Naive thymus-derived CD4-positive, alpha-beta T cell (primary cell): ENCODE results near the gene VIM. TPM values are rescaled to one million over a fixed set of nuclear protein-coding genes. Genes with fewer than 3 reads are reported as not detected.

Source experiments
- ATAC-seq: fragments of 150-1000 bp; cut with Tn5 transposase; 2 replicates; pipeline ENCODE4 v1.10.0; 2021; ENCODE audit warnings: mild to moderate bottlenecking, moderate library complexity
- CTCF ChIA-PET: fragments of 350-600 bp; sonication (Branson Sonifier 250); formaldehyde crosslinking; loops from one replicate; lab custom pipeline; 2021; ENCODE audit warnings: antibody characterized with exemption; lab: Charles Lee
- POLR2A ChIA-PET: fragments of 350-600 bp; sonication (Branson Sonifier 250); formaldehyde crosslinking; loops from one replicate; lab custom pipeline; 2021; ENCODE audit warnings: antibody characterized with exemption, inconsistent platforms; lab: Charles Lee
- DNase-seq, 9 donors: peaks; one replicate each; pipeline versions ENCODE4 v3.0.0 to v3.0.0-alpha.2; 2020 to 2022; ENCODE audit warnings: mixed read lengths in 1 of 9
- H3K27ac ChIP-seq: one replicate; pipeline ENCODE4 v1.7.0; 2013; ENCODE audit warnings: mild to moderate bottlenecking, low read depth, low read length, moderate library complexity
- H3K27me3 ChIP-seq, 2 donors: one replicate each; pipeline ENCODE4 v1.7.0; 2013; ENCODE audit warnings: low read length in 2 of 2, mild to moderate bottlenecking in 2 of 2, moderate library complexity in 2 of 2; ENCODE audit not compliant: control insufficient read depth in 2 of 2, insufficient read depth in 2 of 2
- H3K36me3 ChIP-seq, 3 experiments: 1 replicate in 2 of 3; 2 replicates in 1 of 3; pipeline ENCODE4 v1.7.0; 2013; ENCODE audit warnings: low read length in 3 of 3, mild to moderate bottlenecking in 3 of 3, moderate library complexity in 1 of 3; ENCODE audit not compliant: insufficient read depth in 3 of 3, control insufficient read depth in 2 of 3
- H3K4me1 ChIP-seq, 2 donors: one replicate each; pipeline ENCODE4 v1.7.0; 2013; ENCODE audit warnings: low read length in 2 of 2, mild to moderate bottlenecking in 2 of 2, moderate library complexity in 1 of 2; ENCODE audit not compliant: control insufficient read depth in 2 of 2, insufficient read depth in 2 of 2
- H3K4me3 ChIP-seq: 2 replicates; pipeline ENCODE4 v1.7.0; 2013; ENCODE audit warnings: mild to moderate bottlenecking, low read length
- H3K9me3 ChIP-seq, 3 experiments: 1 replicate in 2 of 3; 2 replicates in 1 of 3; pipeline ENCODE4 v1.7.0; 2013; ENCODE audit warnings: low read length in 3 of 3; ENCODE audit not compliant: control insufficient read depth in 2 of 3
- H3K27ac Mint-ChIP-seq, 9 donors: one replicate each; pipeline ENCODE4 v1.8.0; 2020 to 2022; ENCODE audit warnings: mixed read lengths in 9 of 9, mild to moderate bottlenecking in 8 of 9, moderate library complexity in 5 of 9, inconsistent platforms in 2 of 9
- H3K27me3 Mint-ChIP-seq, 5 donors: one replicate each; pipeline ENCODE4 v1.8.0; 2021 to 2022; ENCODE audit warnings: mixed read lengths in 5 of 5, mild to moderate bottlenecking in 1 of 5
- H3K36me3 Mint-ChIP-seq, 5 donors: one replicate each; pipeline ENCODE4 v1.8.0; 2020 to 2022; ENCODE audit warnings: mixed read lengths in 5 of 5, mild to moderate bottlenecking in 3 of 5, inconsistent platforms in 1 of 5
- H3K4me1 Mint-ChIP-seq, 7 donors: one replicate each; pipeline ENCODE4 v1.8.0; 2020 to 2022; ENCODE audit warnings: mixed read lengths in 7 of 7, mild to moderate bottlenecking in 3 of 7, inconsistent platforms in 1 of 7
- H3K4me3 Mint-ChIP-seq, 10 donors: one replicate each; pipeline ENCODE4 v1.8.0; 2020 to 2022; ENCODE audit warnings: mild to moderate bottlenecking in 10 of 10, mixed read lengths in 10 of 10, moderate library complexity in 6 of 10, inconsistent platforms in 2 of 10
- H3K9me3 Mint-ChIP-seq, 11 donors: one replicate each; pipeline ENCODE4 v1.8.0; 2020 to 2022; ENCODE audit warnings: mixed read lengths in 11 of 11, mild to moderate bottlenecking in 4 of 11, inconsistent platforms in 1 of 11, moderate library complexity in 1 of 11
- intact Hi-C, 2 donors: fragments of 100-400 bp; cut with micrococcal nuclease; formaldehyde crosslinking; loops; one replicate each; pipeline ENCODE4 v1.15.1; 2023
- polyA plus RNA-seq, 2 donors: library from polyadenylated mRNA; unstranded; fragments of 300-500 nt; fragmentation: Illumina TruSeq; gene quantifications; one replicate each; pipeline ENCODE4 v1.2.3, GENCODE V29; 2021
- total RNA-seq, 6 experiments: library from RNA in 5 of 6; stranded (reverse) in 5 of 6; gene quantifications; 1 replicate in 5 of 6; 2 replicates in 1 of 6; pipeline ENCODE4 v1.2.3 and lab custom pipeline; 2021 to 2026

Gene VIM
- total and polyA plus RNA-seq, 7 experiments from 2014 or later, result 399 to 2,181 (median 546) TPM

GRCh38 chr10:17256051-17256450 lies 28.0 kb downstream of the VIM start:
- ATAC-seq (no peak), DNase-seq (no peak)
- H3K4me1 ChIP-seq, result no peaks in the 10 kb centered on the region
- no peak overlapping the region for H3K4me3 Mint-ChIP-seq
- H3K27ac ChIP-seq, result no peak overlapping the region
- POLR2A ChIA-PET, result interaction anchor here (0.7 kb wide), 1 partner anchor 406 kb away, joined by 3 read pairs; no protein-coding TSS in a partner anchor
- H3K4me1 Mint-ChIP-seq, result peaks cover 5 to 13% (median 6%) of the 10 kb centered on the region in 7 donors
- H3K9me3 Mint-ChIP-seq, result peaks cover 0 to 6% (median 0%) of the 10 kb centered on the region in 11 donors
- H3K36me3 Mint-ChIP-seq, result no peaks in the 10 kb centered on the region
- H3K9me3 ChIP-seq, result no peaks in the 10 kb centered on the region
- no peak overlapping the region for H3K27ac Mint-ChIP-seq
- no peak overlapping the region for H3K4me3 ChIP-seq
- H3K36me3 ChIP-seq, result no peaks in the 10 kb centered on the region
- CTCF ChIA-PET, result interaction anchor here (0.6 to 1.9 kb wide), 8 partner anchors 19 to 438 kb away, joined by 3 to 17 read pairs (median 6); partner anchors contain the start of gene RSU1
- no peaks in the 10 kb centered on the region for H3K27me3 ChIP-seq
- intact Hi-C loops, result loop anchor here (2.0 to 10.0 kb wide), 4 partner anchors 55 to 1391 kb away; partner anchors contain the start of genes MINDY3 (in 1 of the 2) and TRDMT1 (in 1 of the 2)
- H3K27me3 Mint-ChIP-seq, result no peaks in the 10 kb centered on the region

GRCh38 chr10:17256627-17257026 lies 28.6 kb downstream of the VIM start:
- ChIA-PET POLR2A (interaction anchor here (0.7 kb wide), 4 partner anchors 87 to 1372 kb away, joined by 3 read pairs; no protein-coding TSS in a partner anchor), CTCF (interaction anchor here (0.6 to 1.9 kb wide), 15 partner anchors 10 to 439 kb away, joined by 3 to 17 read pairs (median 4); partner anchors contain the start of gene RSU1)
- H3K4me3 ChIP-seq, result no peak overlapping the region
- Mint-ChIP-seq H3K27ac (no peak overlapping the region), H3K36me3 (no peaks in the 10 kb centered on the region), H3K4me3 (no peak overlapping the region), H3K9me3 (peaks cover 0 to 12% (median 2%) of the 10 kb centered on the region in 11 donors), H3K4me1 (peaks cover 5 to 13% (median 6%) of the 10 kb centered on the region in 7 donors), H3K27me3 (no peaks in the 10 kb centered on the region)
- H3K27me3 ChIP-seq, result no peaks in the 10 kb centered on the region
- H3K36me3 ChIP-seq, result no peaks in the 10 kb centered on the region
- peaks cover 0 to under 1% (median 0%) of the 10 kb centered on the region in 3 experiments for H3K9me3 ChIP-seq
- DNase-seq, result no peak
- no peak overlapping the region for H3K27ac ChIP-seq
- no peaks in the 10 kb centered on the region for H3K4me1 ChIP-seq
- no peak for ATAC-seq
- intact Hi-C loops, result loop anchor here (1.0 to 10.0 kb wide), 10 partner anchors 26 to 1392 kb away; partner anchors contain the start of genes MINDY3 (in 1 of the 2) and TRDMT1 (in 1 of the 2)

GRCh38 chr10:17257466-17258321 lies 29.7 kb downstream of the VIM start:
- DNase-seq (peak in 8 of 9 donors; percentile 15 to 71 (median 58)), ATAC-seq (peak; percentile 88)
- Mint-ChIP-seq H3K4me1 (peaks cover 5 to 13% (median 6%) of the 10 kb centered on the region in 7 donors), H3K27me3 (no peaks in the 10 kb centered on the region), H3K27ac (peak overlapping the region in 1 of 9 donors; percentile 38), H3K9me3 (peaks cover 0 to 19% (median 7%) of the 10 kb centered on the region in 11 donors), H3K4me3 (peak overlapping the region in 3 of 10 donors; percentile 39 to 55 (median 51)), H3K36me3 (peaks cover 0 to 4% (median 0%) of the 10 kb centered on the region in 5 donors)
- Histone ChIP-seq H3K27ac (no peak overlapping the region), H3K4me3 (no peak overlapping the region), H3K27me3 (no peaks in the 10 kb centered on the region), H3K9me3 (peaks cover 0 to 11% (median 0%) of the 10 kb centered on the region in 3 experiments), H3K4me1 (no peaks in the 10 kb centered on the region), H3K36me3 (no peaks in the 10 kb centered on the region)
- ChIA-PET POLR2A (interaction anchor here (0.7 kb wide), 3 partner anchors 88 to 1373 kb away, joined by 3 read pairs; no protein-coding TSS in a partner anchor), CTCF (interaction anchor here (0.5 to 1.9 kb wide), 13 partner anchors 9 to 440 kb away, joined by 3 to 17 read pairs (median 5); partner anchors contain the start of gene RSU1)
- intact Hi-C loops, result loop anchor here (1.0 to 10.0 kb wide), 10 partner anchors 27 to 1393 kb away; partner anchors contain the start of genes MINDY3 (in 1 of the 2) and TRDMT1 (in 1 of the 2)

GRCh38 chr10:17262502-17262901 lies 34.5 kb downstream of the VIM start:
- no peaks in the 10 kb centered on the region for H3K4me1 ChIP-seq
- CTCF ChIA-PET, result interaction anchor here (0.6 kb wide), 1 partner anchor 414 kb away, joined by 3 read pairs; no protein-coding TSS in a partner anchor
- POLR2A ChIA-PET, result interaction anchor here (0.6 to 1.3 kb wide), 2 partner anchors 33 to 36 kb away, joined by 3 read pairs; no protein-coding TSS in a partner anchor
- Mint-ChIP-seq H3K27me3 (peaks cover 0 to 9% (median 4%) of the 10 kb centered on the region in 5 donors), H3K4me1 (peaks cover 1 to 3% (median 2%) of the 10 kb centered on the region in 7 donors), H3K36me3 (peaks cover 0 to 4% (median 3%) of the 10 kb centered on the region in 5 donors), H3K4me3 (no peak overlapping the region), H3K27ac (no peak overlapping the region), H3K9me3 (peaks cover 4 to 48% (median 19%) of the 10 kb centered on the region in 11 donors)
- DNase-seq (no peak), ATAC-seq (no peak)
- H3K36me3 ChIP-seq, result no peaks in the 10 kb centered on the region
- H3K9me3 ChIP-seq, result peaks cover 0 to 25% (median 0%) of the 10 kb centered on the region in 3 experiments
- H3K4me3 ChIP-seq, result no peak overlapping the region
- no peak overlapping the region for H3K27ac ChIP-seq
- intact Hi-C loops, result no loop called here
- no peaks in the 10 kb centered on the region for H3K27me3 ChIP-seq

- Histone ChIP-seq H3K4me1 (no peaks in the 10 kb centered on the region), H3K27ac (no peak overlapping the region), H3K4me3 (no peak overlapping the region), H3K9me3 (peaks cover 0 to 25% (median 0%) of the 10 kb centered on the region in 3 experiments), H3K36me3 (no peaks in the 10 kb centered on the region), H3K27me3 (no peaks in the 10 kb centered on the region)
- H3K27me3 Mint-ChIP-seq, result peaks cover 0 to 14% (median 6%) of the 10 kb centered on the region in 5 donors
- CTCF ChIA-PET, result interaction anchor here (0.8 kb wide), 1 partner anchor 435 kb away, joined by 3 read pairs; no protein-coding TSS in a partner anchor
- POLR2A ChIA-PET, result interaction anchor here (1.3 kb wide), 1 partner anchor 34 kb away, joined by 3 read pairs; no protein-coding TSS in a partner anchor
- intact Hi-C loops, result no loop called here
- DNase-seq, result no peak
- H3K27ac Mint-ChIP-seq, result peak overlapping the region in 1 of 9 donors; percentile 44
- no peak overlapping the region for H3K4me3 Mint-ChIP-seq
- peaks cover 0 to 4% (median 3%) of the 10 kb centered on the region in 5 donors for H3K36me3 Mint-ChIP-seq
- H3K9me3 Mint-ChIP-seq, result peaks cover 4 to 48% (median 19%) of the 10 kb centered on the region in 11 donors
- no peak for ATAC-seq
- H3K4me1 Mint-ChIP-seq, result no peaks in the 10 kb centered on the region
These were observed 35.5 kb downstream of the VIM start for GRCh38 chr10:17263580-17263979.

GRCh38 chr10:17265468-17265867 lies 37.4 kb downstream of the VIM start:
- intact Hi-C loops, result no loop called here
- CTCF ChIA-PET, result no interaction called here
- H3K27ac Mint-ChIP-seq, result no peak overlapping the region
- H3K9me3 Mint-ChIP-seq, result peaks cover 4 to 48% (median 18%) of the 10 kb centered on the region in 11 donors
- no peaks in the 10 kb centered on the region for H3K4me1 Mint-ChIP-seq
- H3K27me3 Mint-ChIP-seq, result peaks cover 0 to 14% (median 7%) of the 10 kb centered on the region in 5 donors
- DNase-seq, result no peak
- no peak for ATAC-seq
- no peaks in the 10 kb centered on the region for H3K36me3 ChIP-seq
- H3K27ac ChIP-seq, result no peak overlapping the region
- H3K4me1 ChIP-seq, result no peaks in the 10 kb centered on the region
- peaks cover 0 to 4% (median 3%) of the 10 kb centered on the region in 5 donors for H3K36me3 Mint-ChIP-seq
- peaks cover 0 to 25% (median 0%) of the 10 kb centered on the region in 3 experiments for H3K9me3 ChIP-seq
- H3K27me3 ChIP-seq, result no peaks in the 10 kb centered on the region
- H3K4me3 Mint-ChIP-seq, result no peak overlapping the region
- H3K4me3 ChIP-seq, result no peak overlapping the region
- POLR2A ChIA-PET, result no interaction called here
